Upper lobe of left lung (tissue), 6 donors: ENCODE data around the gene USP13. TPM values are rescaled to one million over a fixed set of nuclear protein-coding genes. Genes with fewer than 3 reads are reported as not detected.
A peak's percentile ranks its signal among the peaks of the same experiment; 100 is the strongest.

Experiments used
- ATAC-seq, 2 donors: fragments of 200-7000 bp; cut with Tn5 transposase; one replicate each; pipeline ENCODE4 v1.9.1; 2022; ENCODE audit warnings: mild to moderate bottlenecking in 2 of 2, moderate library complexity in 2 of 2; ENCODE audit not compliant: low FRiP score in 2 of 2
- DNase-seq, 2 donors: peaks; one replicate each; pipeline ENCODE4 v3.0.0-alpha.2; 2019 to 2020
- H3K27ac ChIP-seq, 4 donors: fragments of 200-600 bp; sonication (generic); one replicate each; pipeline ENCODE4 v1.5.1; 2016 to 2019
- H3K27me3 ChIP-seq, 4 donors: fragments of 200-600 bp; sonication (generic); one replicate each; pipeline ENCODE4 v1.5.1; 2017 to 2019
- H3K36me3 ChIP-seq, 4 donors: fragments of 200-600 bp; sonication (generic); one replicate each; pipeline ENCODE4 v1.5.1; 2016 to 2019
- H3K4me1 ChIP-seq, 4 donors: fragments of 200-600 bp; sonication (generic); one replicate each; pipeline ENCODE4 v1.5.1; 2018 to 2019
- H3K4me3 ChIP-seq, 4 donors: fragments of 200-600 bp; sonication (generic); one replicate each; pipeline ENCODE4 v1.5.1; 2017 to 2019; ENCODE audit warnings: mild to moderate bottlenecking in 2 of 4, moderate library complexity in 1 of 4
- H3K9me3 ChIP-seq, 4 donors: fragments of 200-600 bp; sonication (generic); one replicate each; pipeline ENCODE4 v1.5.1; 2018 to 2019
- EP300 ChIP-seq, 4 donors: sonication (generic); formaldehyde crosslinking; IDR thresholded peaks; one replicate each; pipeline ENCODE4 v1.5.1; 2017; ENCODE audit warnings: antibody characterized with exemption in 4 of 4, control low read depth in 2 of 4
- POLR2A ChIP-seq, 4 donors: fragments of 450-650 bp; IDR thresholded peaks; one replicate each; pipeline ENCODE4 v1.5.1; 2016 to 2017; ENCODE audit warnings: antibody characterized with exemption in 4 of 4, mild to moderate bottlenecking in 2 of 4
- POLR2AphosphoS5 ChIP-seq, 2 donors: sonication (generic); formaldehyde crosslinking; IDR thresholded peaks; one replicate each; pipeline ENCODE4 v1.5.1; 2017; ENCODE audit warnings: antibody characterized with exemption in 2 of 2
- WGBS, 2 donors: methylation state at CpG; one replicate each; pipeline ENCODE4 v1.1.5; 2017 to 2018; 5-methylcytosine and 5-hydroxymethylcytosine counted together
- total RNA-seq, 6 donors: library from RNA; depleted of rRNA in 4 of 6; stranded (reverse); fragments of >200 nt in 4 of 6; gene quantifications; one replicate each; pipeline versions ENCODE4 v1.1.0 to v1.2.1, GENCODE V29; 2016 to 2021
- TF ChIP-seq, protein P1 (sequence below), 6 experiments: fragments of 450-650 bp in 4 of 6; fragments of 200-600 bp in 2 of 6; sonication (generic) in 2 of 6; IDR thresholded peaks; one replicate each; pipeline ENCODE4 v1.5.1; 2016 to 2019; ENCODE audit warnings: antibody characterized with exemption in 6 of 6
- donor health status: DM: no; HTN: no; CAD: no; lungs with moderate emphysema.
- donor health status: DM: no; HTN: yes; CAD: no; lungs with severe emphysema.

USP13 gene
- total RNA-seq, 6 donors from 2014 or later, result 14.4 to 34.6 (median 27.8) TPM

DNA sequence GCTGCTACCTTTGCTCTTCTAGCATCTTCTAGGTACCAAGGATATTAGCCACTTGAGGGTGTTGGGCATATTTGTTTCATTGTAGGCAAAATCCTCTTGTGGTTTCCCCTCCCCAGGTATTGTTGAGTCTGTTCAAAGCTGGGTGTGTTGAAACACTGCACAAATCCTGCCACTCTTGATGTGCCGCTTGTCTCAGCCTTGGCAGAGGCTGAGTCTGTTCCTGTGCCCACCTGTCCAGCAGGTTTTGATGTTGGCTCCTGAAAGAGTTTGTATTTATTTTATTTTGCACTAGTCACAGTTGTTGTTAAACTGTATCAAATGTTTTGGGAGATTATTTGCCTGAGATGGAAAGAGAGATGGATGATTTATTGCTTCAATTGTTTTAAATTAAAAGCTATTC, 136.2 kb downstream of the USP13 start:
- ATAC-seq, result no peak
- H3K27ac ChIP-seq, result no peak overlapping the region
- DNase-seq, result no peak
- TF ChIP-seq, protein P1, sequence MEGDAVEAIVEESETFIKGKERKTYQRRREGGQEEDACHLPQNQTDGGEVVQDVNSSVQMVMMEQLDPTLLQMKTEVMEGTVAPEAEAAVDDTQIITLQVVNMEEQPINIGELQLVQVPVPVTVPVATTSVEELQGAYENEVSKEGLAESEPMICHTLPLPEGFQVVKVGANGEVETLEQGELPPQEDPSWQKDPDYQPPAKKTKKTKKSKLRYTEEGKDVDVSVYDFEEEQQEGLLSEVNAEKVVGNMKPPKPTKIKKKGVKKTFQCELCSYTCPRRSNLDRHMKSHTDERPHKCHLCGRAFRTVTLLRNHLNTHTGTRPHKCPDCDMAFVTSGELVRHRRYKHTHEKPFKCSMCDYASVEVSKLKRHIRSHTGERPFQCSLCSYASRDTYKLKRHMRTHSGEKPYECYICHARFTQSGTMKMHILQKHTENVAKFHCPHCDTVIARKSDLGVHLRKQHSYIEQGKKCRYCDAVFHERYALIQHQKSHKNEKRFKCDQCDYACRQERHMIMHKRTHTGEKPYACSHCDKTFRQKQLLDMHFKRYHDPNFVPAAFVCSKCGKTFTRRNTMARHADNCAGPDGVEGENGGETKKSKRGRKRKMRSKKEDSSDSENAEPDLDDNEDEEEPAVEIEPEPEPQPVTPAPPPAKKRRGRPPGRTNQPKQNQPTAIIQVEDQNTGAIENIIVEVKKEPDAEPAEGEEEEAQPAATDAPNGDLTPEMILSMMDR (IDR thresholded peaks at IDR 0.05), result no peak
- TF ChIP-seq EP300 (IDR thresholded peaks at IDR 0.05), result no peak
- no peak for TF ChIP-seq POLR2A (IDR thresholded peaks at IDR 0.05)
- no peak for TF ChIP-seq POLR2AphosphoS5 (IDR thresholded peaks at IDR 0.05)
- no peaks in the 10 kb centered on the region for H3K9me3 ChIP-seq
- no peaks in the 10 kb centered on the region for H3K4me1 ChIP-seq
- 92 to 95% methylated on average over 1 of the region's 1 CpG for WGBS, 2 donors
- no peaks in the 10 kb centered on the region for H3K27me3 ChIP-seq
- no peak overlapping the region for H3K4me3 ChIP-seq
- peaks cover 0 to 7% (median under 1%) of the 10 kb centered on the region in 4 donors for H3K36me3 ChIP-seq

DNA sequence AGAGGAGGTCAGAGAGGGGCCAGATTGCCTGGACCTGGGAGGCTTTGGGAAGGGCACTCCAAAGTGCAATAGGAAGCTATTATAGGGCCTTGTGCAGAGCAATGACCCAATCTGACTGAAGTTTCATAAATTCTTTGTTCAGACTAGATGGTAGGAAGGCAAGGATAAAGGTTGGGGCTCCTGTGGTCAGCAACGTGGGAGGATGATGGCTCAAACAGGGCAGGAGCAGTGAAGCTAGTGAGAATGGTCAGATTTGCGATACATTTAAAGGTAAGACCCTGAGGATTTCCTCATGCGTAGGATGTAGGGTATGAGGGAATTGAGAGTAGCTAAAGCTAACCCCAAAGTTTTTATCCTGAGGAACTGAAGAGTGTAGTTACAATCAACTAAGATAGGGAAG, 139.0 kb downstream of the USP13 start:
- H3K4me3 ChIP-seq, result no peak overlapping the region
- WGBS, 2 donors, result 69 to 95% methylated on average over 3 of the region's 3 CpGs
- H3K9me3 ChIP-seq, result no peaks in the 10 kb centered on the region
- TF ChIP-seq, protein P1 (IDR thresholded peaks at IDR 0.05), result no peak
- TF ChIP-seq POLR2A (IDR thresholded peaks at IDR 0.05), result no peak
- TF ChIP-seq EP300 (IDR thresholded peaks at IDR 0.05), result no peak
- TF ChIP-seq POLR2AphosphoS5 (IDR thresholded peaks at IDR 0.05), result no peak
- H3K27me3 ChIP-seq, result no peaks in the 10 kb centered on the region
- H3K4me1 ChIP-seq, result no peaks in the 10 kb centered on the region
- DNase-seq (no peak), ATAC-seq (no peak)
- H3K27ac ChIP-seq, result no peak overlapping the region
- H3K36me3 ChIP-seq, result no peaks in the 10 kb centered on the region

DNA sequence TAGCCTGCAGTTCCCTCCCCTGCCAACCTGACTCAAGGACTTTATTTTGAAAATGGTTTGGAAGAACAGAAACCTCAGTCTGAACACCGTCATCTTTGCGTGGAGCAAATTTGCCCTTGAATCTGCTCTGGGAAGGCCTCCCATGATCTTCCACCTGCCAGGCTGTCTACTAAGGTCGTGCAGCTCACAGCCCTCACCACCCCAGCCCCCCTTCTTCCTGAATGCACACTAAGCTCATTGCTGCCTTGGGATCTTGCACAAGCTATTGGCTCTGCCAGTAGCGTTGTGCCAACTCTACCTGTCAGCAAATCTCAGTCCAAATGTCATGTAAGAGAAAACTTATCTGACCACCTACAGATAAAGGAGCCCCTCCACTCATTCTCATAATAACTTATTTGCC, 141.5 kb downstream of the USP13 start:
- Histone ChIP-seq H3K27me3 (no peaks in the 10 kb centered on the region), H3K4me3 (no peak overlapping the region), H3K36me3 (no peaks in the 10 kb centered on the region), H3K27ac (no peak overlapping the region), H3K9me3 (no peaks in the 10 kb centered on the region), H3K4me1 (no peaks in the 10 kb centered on the region)
- DNase-seq, result no peak
- 69 to 76% methylated on average over 4 of the region's 4 CpGs for WGBS, 2 donors
- TF ChIP-seq, protein P1 (IDR thresholded peaks at IDR 0.05), result no peak
- TF ChIP-seq EP300 (IDR thresholded peaks at IDR 0.05), result no peak
- no peak for TF ChIP-seq POLR2AphosphoS5 (IDR thresholded peaks at IDR 0.05)
- no peak for TF ChIP-seq POLR2A (IDR thresholded peaks at IDR 0.05)
- peak in 1 of 2 donors; percentile 22 for ATAC-seq

DNA sequence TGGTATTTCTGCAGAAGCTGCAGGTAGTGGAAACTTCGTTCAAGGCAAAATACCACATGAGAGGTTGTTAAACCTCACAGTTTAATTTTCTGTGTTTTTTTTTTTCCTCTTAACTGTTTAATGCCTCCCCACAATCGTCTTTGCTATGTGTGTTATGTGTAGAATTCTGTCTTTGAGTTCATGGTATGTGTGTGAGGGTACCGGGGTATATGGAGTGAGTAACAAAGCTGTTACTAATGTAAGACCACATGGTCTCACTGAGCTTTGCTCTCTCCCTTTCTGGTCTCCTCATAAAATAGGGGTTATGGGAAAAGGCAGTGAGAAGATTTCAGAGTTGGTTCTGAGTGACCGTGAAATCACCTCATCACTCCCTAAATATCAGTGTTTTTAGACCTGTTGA, 143.6 kb downstream of the USP13 start:
- Histone ChIP-seq H3K4me3 (no peak overlapping the region), H3K27ac (no peak overlapping the region), H3K36me3 (no peaks in the 10 kb centered on the region), H3K27me3 (no peaks in the 10 kb centered on the region), H3K9me3 (no peaks in the 10 kb centered on the region), H3K4me1 (no peaks in the 10 kb centered on the region)
- DNase-seq (no peak), ATAC-seq (no peak)
- 67 to 76% methylated on average over 4 of the region's 4 CpGs for WGBS, 2 donors
- TF ChIP-seq POLR2AphosphoS5 (IDR thresholded peaks at IDR 0.05) (no peak), POLR2A (IDR thresholded peaks at IDR 0.05) (no peak), EP300 (IDR thresholded peaks at IDR 0.05) (no peak)
- TF ChIP-seq, protein P1 (IDR thresholded peaks at IDR 0.05), result no peak

DNA sequence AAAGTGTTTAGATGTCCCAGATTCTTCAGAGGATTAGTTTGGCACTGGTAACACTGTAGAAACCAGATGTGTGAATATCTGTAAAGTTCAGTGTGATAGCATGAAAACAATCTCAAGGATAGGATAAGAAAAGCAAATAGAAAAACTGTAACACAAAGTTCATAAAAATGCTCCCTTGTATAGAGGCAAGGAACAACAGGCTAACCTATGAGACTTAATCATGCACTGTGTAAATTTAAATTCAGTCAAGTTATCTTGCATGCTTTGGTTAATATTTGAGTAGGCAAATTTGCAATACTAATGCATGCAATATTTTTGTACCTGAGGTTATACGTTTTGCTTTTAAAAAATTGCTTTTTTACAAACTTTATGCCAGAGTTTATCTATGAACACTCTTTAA, 144.4 kb downstream of the USP13 start:
- Histone ChIP-seq H3K27ac (no peak overlapping the region), H3K4me1 (no peaks in the 10 kb centered on the region), H3K27me3 (no peaks in the 10 kb centered on the region), H3K4me3 (no peak overlapping the region), H3K36me3 (no peaks in the 10 kb centered on the region), H3K9me3 (no peaks in the 10 kb centered on the region)
- TF ChIP-seq, protein P1 (IDR thresholded peaks at IDR 0.05), result no peak
- TF ChIP-seq EP300 (IDR thresholded peaks at IDR 0.05), result no peak
- ATAC-seq (no peak), DNase-seq (no peak)
- 47 to 59% methylated on average over 1 of the region's 1 CpG for WGBS, 2 donors
